Left ventricle myocardium inferior (tissue), 1 donor: ENCODE data around the gene SLC12A3. TPM values are rescaled to one million over a fixed set of nuclear protein-coding genes. Genes with fewer than 3 reads are reported as not detected.
"Not testable (repeated sequence)": the region's sequence is repeated elsewhere in the genome, so short reads cannot be mapped to it uniquely, and the experiment has no call there.

ENCODE experiments used
- DNase-seq: peaks from one replicate; pipeline ENCODE4 v3.0.0-alpha.2; 2020
- H3K27ac ChIP-seq: fragments of 200-600 bp; replicated peaks from 2 replicates; pipeline ENCODE4 v1.8.0; 2021
- H3K27me3 ChIP-seq: fragments of 200-600 bp; 2 replicates; pipeline ENCODE4 v1.8.0; 2021; ENCODE audit warnings: low read depth
- H3K36me3 ChIP-seq: fragments of 200-600 bp; 2 replicates; pipeline ENCODE4 v1.8.0; 2021
- H3K4me1 ChIP-seq: fragments of 200-600 bp; 2 replicates; pipeline ENCODE4 v1.8.0; 2021
- H3K4me3 ChIP-seq: fragments of 200-600 bp; 2 replicates; pipeline ENCODE4 v1.8.0; 2021; ENCODE audit warnings: mild to moderate bottlenecking, moderate library complexity
- H3K9me3 ChIP-seq: fragments of 200-600 bp; replicated peaks from 2 replicates; pipeline ENCODE4 v1.8.0; 2021
- CTCF ChIP-seq: fragments of 200-600 bp; IDR thresholded peaks from 2 replicates; pipeline ENCODE4 v1.8.0; 2021; ENCODE audit warnings: antibody characterized with exemption, mild to moderate bottlenecking, borderline replicate concordance
- intact Hi-C: fragments of 100-400 bp; cut with micrococcal nuclease; formaldehyde crosslinking; loops from one replicate; pipeline ENCODE4 v1.11.0; 2022
- total RNA-seq: library from RNA; stranded (reverse); fragmentation: NEBNext Ultra II Directional; extraction: Animal tissue kit (Norgen Biotek cat#: 25700); gene quantifications from one replicate; pipeline ENCODE4 v1.2.1, GENCODE V29; 2021
- donor health status: DM: no; HTN: yes; CAD: no; lungs with severe emphysema.

The SLC12A3 gene
- total RNA-seq, 1 donor from 2014 or later: not detected

DNA sequence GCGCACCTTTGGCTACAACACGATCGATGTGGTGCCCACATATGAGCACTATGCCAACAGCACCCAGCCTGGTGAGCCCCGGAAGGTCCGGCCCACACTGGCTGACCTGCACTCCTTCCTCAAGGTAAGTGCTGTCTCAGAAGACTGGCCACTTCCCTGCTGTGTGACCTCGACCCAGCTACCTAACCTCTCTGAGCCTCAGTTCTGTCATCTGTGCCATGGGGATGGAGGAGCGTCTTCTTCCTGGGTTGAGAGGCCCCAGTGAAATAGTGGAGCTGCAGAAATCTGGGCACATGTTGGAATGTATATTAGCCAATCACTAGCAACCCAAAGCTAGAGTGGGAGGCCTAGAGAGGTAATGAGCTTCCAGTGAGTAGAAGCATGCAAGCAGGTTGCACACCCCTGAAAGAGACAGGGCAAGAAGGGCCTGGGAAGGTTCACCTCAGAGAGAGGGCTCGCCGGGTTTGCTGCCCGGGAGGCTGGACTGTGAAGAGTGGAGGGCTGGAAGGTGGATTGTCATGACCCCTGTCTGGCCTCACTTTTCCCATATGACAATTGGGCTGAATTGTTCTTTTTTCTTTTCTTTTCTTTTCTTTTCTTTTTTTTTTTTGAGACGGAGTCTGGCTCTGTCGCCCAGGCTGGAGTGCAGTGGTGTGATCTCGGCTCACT is 521 bp downstream of the SLC12A3 start:
- no peak overlapping the region for H3K27ac ChIP-seq
- H3K4me1 ChIP-seq: peaks cover 9% of the 10 kb centered on the region
- no peak overlapping the region for H3K4me3 ChIP-seq
- intact Hi-C loops: loop anchor here (10.0 kb wide), 2 partner anchors 79 to 179 kb away; no protein-coding TSS in a partner anchor
- H3K36me3 ChIP-seq: no peaks in the 10 kb centered on the region
- H3K27me3 ChIP-seq: no peaks in the 10 kb centered on the region
- no peaks in the 10 kb centered on the region for H3K9me3 ChIP-seq
- no peak for TF ChIP-seq CTCF
- no peak for DNase-seq

DNA sequence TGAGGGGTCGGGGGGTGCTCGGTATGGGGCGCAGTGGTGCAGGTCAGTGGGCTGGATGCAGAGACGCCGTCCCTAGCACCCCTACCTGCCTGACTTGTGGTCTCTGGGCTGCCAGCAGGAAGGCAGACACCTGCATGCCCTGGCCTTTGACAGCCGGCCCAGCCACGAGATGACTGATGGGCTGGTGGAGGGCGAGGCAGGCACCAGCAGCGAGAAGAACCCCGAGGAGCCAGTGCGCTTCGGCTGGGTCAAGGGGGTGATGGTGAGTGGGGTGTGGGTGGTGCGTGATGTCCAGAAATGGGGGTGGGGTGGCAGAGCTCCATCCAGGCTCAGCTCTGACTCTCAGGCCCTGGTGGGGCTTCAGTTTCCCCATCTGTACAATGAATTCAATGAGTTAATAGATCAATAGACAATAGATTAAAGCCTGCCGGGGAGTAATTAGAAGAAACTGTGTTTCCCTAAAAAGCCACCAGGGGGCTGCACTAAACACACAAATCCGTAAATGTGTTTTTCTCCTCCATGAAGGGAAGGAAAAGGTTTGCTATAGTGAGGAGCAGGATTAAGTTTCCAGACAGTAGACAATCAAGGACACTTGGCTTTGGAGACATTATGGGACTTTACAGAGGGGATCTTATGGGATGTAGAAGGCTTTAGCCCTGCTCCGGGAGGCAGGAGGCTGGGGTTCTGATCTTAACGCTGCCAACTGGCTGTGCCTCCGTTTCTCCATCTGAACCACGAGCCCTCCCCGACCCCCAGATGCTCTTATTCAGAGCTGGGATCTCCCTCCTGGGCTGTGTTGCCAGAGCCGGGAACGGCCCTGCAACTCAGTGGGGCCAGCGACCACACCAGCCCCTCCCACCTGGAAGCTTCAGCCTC is 2.2 kb downstream of the SLC12A3 start:
- Histone ChIP-seq H3K36me3 (no peaks in the 10 kb centered on the region), H3K4me1 (peaks cover 9% of the 10 kb centered on the region), H3K27ac (no peak overlapping the region), H3K27me3 (no peaks in the 10 kb centered on the region), H3K4me3 (no peak overlapping the region), H3K9me3 (no peaks in the 10 kb centered on the region)
- DNase-seq: no peak
- TF ChIP-seq CTCF: peak; percentile 87
- intact Hi-C loops: loop anchor here (10.0 kb wide), 2 partner anchors 78 to 178 kb away; no protein-coding TSS in a partner anchor

DNA sequence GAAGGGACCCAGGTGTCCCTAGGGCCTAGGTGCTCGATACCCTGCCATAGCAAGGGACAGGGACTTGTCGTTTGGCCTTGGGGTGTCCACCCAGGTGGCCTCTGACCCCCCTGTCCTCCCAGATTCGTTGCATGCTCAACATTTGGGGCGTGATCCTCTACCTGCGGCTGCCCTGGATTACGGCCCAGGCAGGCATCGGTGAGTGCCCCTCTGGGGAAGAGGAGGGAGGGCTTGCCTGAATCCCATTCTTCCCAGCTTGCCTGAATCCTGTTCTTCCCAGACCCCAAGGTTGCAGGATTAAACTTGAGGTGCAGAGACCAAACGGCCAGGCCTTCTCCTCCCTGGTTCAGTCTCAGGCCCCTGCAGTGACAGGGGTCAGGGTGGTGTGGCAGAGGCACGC is 3.2 kb downstream of the SLC12A3 start:
- H3K36me3 ChIP-seq: no peaks in the 10 kb centered on the region
- no peak overlapping the region for H3K4me3 ChIP-seq
- no peak overlapping the region for H3K27ac ChIP-seq
- H3K4me1 ChIP-seq: peaks cover 9% of the 10 kb centered on the region
- no peak for DNase-seq
- TF ChIP-seq CTCF: no peak
- intact Hi-C loops: loop anchor here (10.0 kb wide), 2 partner anchors 77 to 177 kb away; no protein-coding TSS in a partner anchor
- H3K27me3 ChIP-seq: no peaks in the 10 kb centered on the region
- no peaks in the 10 kb centered on the region for H3K9me3 ChIP-seq

- DNase-seq, H3K4me3 ChIP-seq, H3K9me3 ChIP-seq, H3K27ac ChIP-seq, H3K36me3 ChIP-seq, H3K27me3 ChIP-seq, H3K4me1 ChIP-seq: not testable (repeated sequence)
- intact Hi-C loops: loop anchor here (10.0 kb wide), 2 partner anchors 76 to 176 kb away; no protein-coding TSS in a partner anchor
Observed at GRCh38 chr16:56868766-56869165, 3.8 kb downstream of the SLC12A3 start.

GRCh38 chr16:56869513-56870275 is 4.7 kb downstream of the SLC12A3 start:
- Histone ChIP-seq H3K4me1 (peaks cover 9% of the 10 kb centered on the region), H3K4me3 (no peak overlapping the region), H3K9me3 (no peaks in the 10 kb centered on the region), H3K27ac (no peak overlapping the region), H3K36me3 (no peaks in the 10 kb centered on the region), H3K27me3 (no peaks in the 10 kb centered on the region)
- DNase-seq: no peak
- TF ChIP-seq CTCF: no peak
- intact Hi-C loops: loop anchor here (10.0 kb wide), 2 partner anchors 75 to 175 kb away; no protein-coding TSS in a partner anchor
